Right atrium auricular region (tissue), 2 donors: ENCODE data around the gene AGXT2. TPM values are rescaled to one million over a fixed set of nuclear protein-coding genes. Genes with fewer than 3 reads are reported as not detected.

ENCODE experiments used
- DNase-seq: peaks from one replicate; pipeline ENCODE4 v3.0.0-alpha.2; 2019; ENCODE audit warnings: low spot score
- H3K27ac ChIP-seq, 2 donors: fragments of 200-600 bp; sonication (generic); 1 replicate in 1 of 2; 2 replicates in 1 of 2; pipeline ENCODE4 v1.5.1; 2016 to 2019
- H3K27me3 ChIP-seq, 2 donors: fragments of 200-600 bp; sonication (generic); one replicate each; pipeline versions ENCODE4 v1.5.1 to v1.6.0; 2017 to 2019
- H3K36me3 ChIP-seq: fragments of 200-600 bp; sonication (generic); one replicate; pipeline ENCODE4 v1.5.1; 2016
- H3K4me1 ChIP-seq, 2 donors: fragments of 200-600 bp; sonication (generic); one replicate each; pipeline versions ENCODE4 v1.5.1 to v1.6.0; 2017 to 2019
- H3K4me3 ChIP-seq, 2 donors: fragments of 200-600 bp; sonication (generic); 1 replicate in 1 of 2; 2 replicates in 1 of 2; pipeline ENCODE4 v1.5.1; 2017 to 2019; ENCODE audit warnings: mild to moderate bottlenecking in 1 of 2, moderate library complexity in 1 of 2
- H3K9me3 ChIP-seq, 2 donors: fragments of 200-600 bp; sonication (generic); one replicate each; pipeline ENCODE4 v1.5.1; 2019
- CTCF ChIP-seq, 2 donors: fragments of 200-600 bp; sonication (generic); IDR thresholded peaks; one replicate each; pipeline ENCODE4 v1.5.1; 2019; ENCODE audit warnings: antibody characterized with exemption in 2 of 2
- total RNA-seq, 2 donors: library from RNA; depleted of rRNA; stranded (reverse); fragments of >200 nt; gene quantifications; one replicate each; pipeline ENCODE4 v1.1.0, GENCODE V29; 2016

The AGXT2 gene
- total RNA-seq, 2 donors from 2014 or later: not detected

- Histone ChIP-seq H3K27me3 (no peaks in the 10 kb centered on the region), H3K4me1 (no peaks in the 10 kb centered on the region), H3K4me3 (no peak overlapping the region), H3K36me3 (no peaks in the 10 kb centered on the region), H3K27ac (no peak overlapping the region), H3K9me3 (no peaks in the 10 kb centered on the region)
- TF ChIP-seq CTCF (IDR thresholded peaks at IDR 0.05): no peak
- no peak for DNase-seq
Observed at GRCh38 chr5:34993951-34994350, 53.8 kb downstream of the AGXT2 start.

GRCh38 chr5:34991486-34992238 is 56.1 kb downstream of the AGXT2 start:
- Histone ChIP-seq H3K4me1 (no peaks in the 10 kb centered on the region), H3K27ac (no peak overlapping the region), H3K27me3 (no peaks in the 10 kb centered on the region), H3K36me3 (no peaks in the 10 kb centered on the region), H3K9me3 (peaks cover 0 to 8% of the 10 kb centered on the region in 2 donors), H3K4me3 (no peak overlapping the region)
- TF ChIP-seq CTCF (IDR thresholded peaks at IDR 0.05): no peak
- DNase-seq: no peak

GRCh38 chr5:34986965-34987364 is 60.8 kb downstream of the AGXT2 start:
- Histone ChIP-seq H3K27me3 (no peaks in the 10 kb centered on the region), H3K9me3 (peaks cover 0 to 22% of the 10 kb centered on the region in 2 donors), H3K27ac (no peak overlapping the region), H3K36me3 (no peaks in the 10 kb centered on the region), H3K4me1 (no peaks in the 10 kb centered on the region), H3K4me3 (no peak overlapping the region)
- TF ChIP-seq CTCF (IDR thresholded peaks at IDR 0.05): no peak
- DNase-seq: no peak

- no peak overlapping the region for H3K4me3 ChIP-seq
- peaks cover 0 to 22% of the 10 kb centered on the region in 2 donors for H3K9me3 ChIP-seq
- no peak for DNase-seq
- H3K4me1 ChIP-seq: no peaks in the 10 kb centered on the region
- TF ChIP-seq CTCF (IDR thresholded peaks at IDR 0.05): no peak
- no peak overlapping the region for H3K27ac ChIP-seq
- no peaks in the 10 kb centered on the region for H3K27me3 ChIP-seq
- H3K36me3 ChIP-seq: no peaks in the 10 kb centered on the region
Observed at GRCh38 chr5:34982823-34983222, 64.9 kb downstream of the AGXT2 start.

- TF ChIP-seq CTCF (IDR thresholded peaks at IDR 0.05): no peak
- Histone ChIP-seq H3K4me3 (no peak overlapping the region), H3K27me3 (no peaks in the 10 kb centered on the region), H3K36me3 (no peaks in the 10 kb centered on the region), H3K4me1 (no peaks in the 10 kb centered on the region), H3K9me3 (no peaks in the 10 kb centered on the region), H3K27ac (no peak overlapping the region)
- no peak for DNase-seq
Observed at GRCh38 chr5:34978681-34979080, 69.1 kb downstream of the AGXT2 start.
